Mucosa of gallbladder (tissue), 1 donor: Measurements from ENCODE around the gene NME7. TPM values are rescaled to one million over a fixed set of nuclear protein-coding genes. Genes with fewer than 3 reads are reported as not detected.
"Not testable (repeated sequence)": the region's sequence is repeated elsewhere in the genome, so short reads cannot be mapped to it uniquely, and the experiment has no call there.

ENCODE experiments used
- DNase-seq: peaks from one replicate; pipeline ENCODE4 v3.0.0-alpha.2; 2020; ENCODE audit warnings: low spot score
- total RNA-seq: library from RNA; stranded (reverse); gene quantifications from one replicate; pipeline ENCODE4 v1.2.1, GENCODE V29; 2021
- donor health status: DM: no; HTN: no; CAD: no.

Gene NME7
- total RNA-seq, 1 donor from 2014 or later, result 18.0 TPM

DNA sequence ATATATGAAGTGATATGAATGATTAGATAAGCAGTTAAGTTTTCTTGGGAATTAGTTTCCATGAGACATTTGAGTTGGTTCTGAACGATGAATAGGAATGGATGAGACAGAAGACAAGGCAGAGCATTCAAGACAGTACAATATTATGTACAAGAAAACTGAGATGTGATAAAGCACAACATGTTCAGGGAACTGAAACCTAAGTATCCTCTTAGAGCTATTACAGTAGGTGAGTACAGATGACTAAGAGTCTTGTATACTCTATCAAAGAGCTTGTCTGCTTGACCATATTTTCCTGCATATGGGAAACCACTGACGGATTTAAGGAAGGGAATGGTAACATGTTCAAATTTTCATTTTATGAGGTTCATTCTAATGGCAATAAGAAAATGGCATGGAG, 61.6 kb downstream of the NME7 start:
- no peak for DNase-seq

DNA sequence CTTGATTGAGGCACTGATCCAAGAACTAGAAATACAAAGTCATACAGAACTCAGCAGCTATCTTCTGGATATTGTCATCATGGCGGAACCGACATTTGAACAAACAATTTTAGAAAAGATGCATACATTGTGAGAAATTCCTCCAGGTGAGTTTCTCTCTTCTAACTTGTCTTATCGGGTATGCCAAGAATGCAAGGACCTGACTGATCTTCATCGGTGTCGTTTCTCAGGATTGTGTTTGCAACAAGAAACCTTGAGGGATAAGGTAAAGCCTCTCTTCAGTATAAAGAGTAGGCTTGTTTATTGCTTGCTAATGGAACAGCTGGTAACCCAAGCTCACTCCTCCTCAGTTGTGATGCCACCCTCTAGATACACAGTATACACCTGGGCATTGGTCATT, 62.2 kb downstream of the NME7 start:
- no peak for DNase-seq

DNA sequence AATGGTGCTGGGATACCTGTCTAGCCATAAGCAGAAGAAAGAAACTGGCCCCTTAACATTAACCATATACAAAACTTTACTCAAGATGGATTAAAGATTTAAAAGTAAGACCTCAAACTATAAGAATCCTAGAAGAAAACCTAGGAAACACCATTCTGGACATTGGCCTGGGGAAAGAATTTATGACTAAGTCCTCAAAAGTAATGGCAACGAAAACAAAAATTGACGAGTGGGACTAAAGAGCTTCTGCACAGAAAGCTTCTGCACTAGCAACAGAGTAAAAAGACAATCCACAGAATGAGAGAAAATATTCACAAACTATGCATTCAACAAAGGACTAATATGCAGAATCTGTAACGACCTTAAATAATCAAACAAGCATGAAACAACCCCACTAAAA, 66.7 kb downstream of the NME7 start:
- DNase-seq, result no peak

DNA sequence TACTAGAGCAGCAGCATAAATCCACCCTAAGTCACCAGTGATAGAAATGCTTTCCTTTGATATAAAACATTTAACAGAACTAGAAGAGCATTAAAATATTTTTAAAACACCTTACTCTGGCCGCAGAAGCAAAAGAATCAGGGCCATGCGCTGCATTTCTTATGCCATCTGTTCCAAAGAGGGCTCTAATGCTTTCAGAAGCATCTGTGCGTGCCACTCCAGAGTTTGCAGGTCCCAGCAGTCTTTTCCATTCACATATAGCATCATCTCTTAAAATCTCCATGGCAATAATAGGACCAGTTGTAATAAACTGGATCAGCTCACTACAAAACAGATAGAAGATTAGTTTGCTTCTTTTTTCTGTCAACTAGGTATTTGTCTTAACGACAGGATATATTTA, 69.2 kb downstream of the NME7 start:
- DNase-seq, result no peak

DNA sequence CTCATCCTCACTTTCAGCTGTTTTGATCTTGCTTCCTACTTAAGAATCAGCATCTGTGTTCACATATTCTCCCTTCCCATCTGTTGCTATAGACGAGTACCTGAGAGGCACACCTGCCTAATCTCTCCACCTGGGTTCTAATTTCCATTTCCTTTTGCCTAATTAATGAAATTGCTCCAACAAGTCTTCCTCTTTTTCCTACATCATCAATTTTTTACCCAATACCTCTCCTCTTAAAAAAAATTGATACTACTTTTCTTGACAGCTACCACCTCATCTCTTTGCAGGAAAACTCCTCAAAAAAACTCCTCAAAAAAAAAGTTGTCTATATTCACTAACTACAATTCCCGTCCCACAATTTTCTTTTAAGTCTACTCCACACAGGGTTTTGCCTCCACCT, 71.8 kb downstream of the NME7 start:
- DNase-seq, result no peak

DNA sequence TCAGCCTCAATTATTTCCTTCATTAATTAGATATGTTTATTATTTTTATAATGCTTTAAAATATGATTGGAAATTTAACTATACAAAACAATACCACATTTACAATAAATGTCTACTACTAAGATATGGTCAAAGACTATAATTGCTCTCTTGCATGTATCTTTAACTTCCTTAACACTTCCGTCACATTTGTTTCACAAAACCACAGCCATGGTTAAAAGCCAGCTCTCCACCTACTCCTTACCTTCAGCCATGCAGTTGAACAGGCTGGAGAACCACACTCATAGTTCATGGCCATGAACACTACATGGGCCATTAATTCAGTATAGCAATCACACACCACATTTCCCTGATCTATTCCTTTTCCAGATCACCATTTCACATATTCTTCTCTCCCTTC, 72.2 kb downstream of the NME7 start:
- no peak for DNase-seq

DNA sequence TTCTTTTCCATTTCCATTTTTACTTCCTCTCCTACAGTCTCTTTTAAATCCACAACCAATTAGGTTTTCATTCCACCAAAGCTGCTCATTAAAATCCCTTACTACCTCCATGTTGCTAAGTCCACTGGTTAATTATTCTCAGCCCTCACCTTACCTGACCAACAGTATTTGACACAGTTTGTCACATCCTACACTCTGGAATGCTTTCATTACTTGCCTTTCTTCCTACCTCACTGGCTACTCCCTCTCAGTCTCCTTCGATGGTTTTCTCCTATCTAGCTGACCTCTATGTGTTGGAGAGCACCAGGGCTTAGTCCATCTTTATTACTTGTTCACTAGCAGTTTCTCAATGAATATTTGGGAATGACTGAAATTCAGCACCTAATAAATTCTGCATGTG, 78.6 kb downstream of the NME7 start:
- DNase-seq, result no peak

DNA sequence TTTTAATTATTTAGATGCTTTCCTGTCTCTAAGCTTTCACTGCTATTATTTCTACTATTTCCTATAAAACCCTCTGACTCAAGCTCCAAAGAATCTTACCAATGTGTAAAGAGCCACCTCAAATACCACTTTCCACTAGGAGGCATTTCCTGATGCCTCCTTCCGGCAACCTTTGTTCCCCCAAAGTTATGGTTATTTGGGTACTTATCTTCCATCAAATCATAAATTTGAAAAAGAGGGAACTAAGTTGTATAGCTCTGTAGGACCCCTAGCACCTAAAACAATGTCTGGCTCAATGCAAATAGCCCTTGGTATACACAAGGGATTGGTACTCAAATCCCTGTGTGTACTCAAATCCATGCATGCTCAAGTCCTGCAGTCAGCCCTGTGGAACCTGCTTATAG, 79.6 kb downstream of the NME7 start:
- no peak for DNase-seq

DNA sequence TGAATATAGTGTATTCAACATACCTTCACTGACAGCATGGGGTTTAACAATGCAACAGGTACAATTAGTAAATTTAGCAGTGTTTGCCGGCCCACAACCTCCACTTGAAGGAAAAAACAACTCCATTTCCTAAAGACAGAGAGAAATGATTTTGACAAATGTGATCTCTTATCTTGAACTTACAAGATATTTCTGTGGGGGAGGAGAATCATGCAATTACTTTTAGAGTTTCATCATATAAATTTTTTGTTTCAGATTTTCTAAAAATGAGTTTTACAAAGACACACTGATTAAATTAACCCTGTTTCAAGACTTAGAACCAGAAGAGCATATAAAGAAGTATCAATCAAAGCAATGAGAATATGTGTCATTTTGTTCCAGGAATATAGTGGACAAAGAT, 80.3 kb downstream of the NME7 start:
- DNase-seq, result no peak

DNA sequence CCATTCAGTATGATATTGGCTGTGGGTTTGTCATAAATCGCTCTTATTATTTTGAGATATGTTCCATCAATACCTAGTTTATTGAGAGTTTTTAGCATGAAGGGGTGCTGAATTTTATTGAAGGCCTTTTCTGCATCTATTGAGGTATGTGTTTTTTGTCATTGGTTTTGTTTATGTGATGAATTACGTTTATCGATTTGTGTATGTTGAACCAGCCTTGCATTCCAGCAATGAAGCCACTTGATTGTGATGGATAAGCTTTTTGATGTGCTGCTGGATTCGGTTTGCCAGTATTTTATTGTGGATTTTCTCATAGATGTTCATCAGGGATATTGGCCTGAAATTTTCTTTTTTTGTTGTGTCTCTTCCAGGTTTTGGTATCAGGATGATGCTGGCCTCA, 86.0 kb downstream of the NME7 start:
- not testable (repeated sequence) for DNase-seq

DNA sequence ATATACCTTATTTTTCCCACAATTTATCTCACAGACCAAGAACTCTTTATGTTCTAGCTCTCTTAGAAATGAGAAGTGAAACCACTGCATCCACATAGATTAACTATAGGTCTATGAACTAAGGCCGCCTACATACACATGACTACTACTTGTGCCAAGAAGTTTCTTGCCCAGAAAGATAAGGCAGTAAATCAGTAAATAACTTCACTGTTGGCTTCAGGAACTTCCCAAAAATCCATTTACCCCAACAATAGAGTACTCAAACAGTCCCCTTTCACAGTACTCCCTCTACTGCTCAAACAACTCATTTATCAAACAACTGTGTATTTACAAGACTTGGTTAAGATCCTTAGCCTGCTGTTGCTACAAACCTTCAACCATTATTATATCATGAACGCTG, 96.5 kb downstream of the NME7 start:
- no peak for DNase-seq

DNA sequence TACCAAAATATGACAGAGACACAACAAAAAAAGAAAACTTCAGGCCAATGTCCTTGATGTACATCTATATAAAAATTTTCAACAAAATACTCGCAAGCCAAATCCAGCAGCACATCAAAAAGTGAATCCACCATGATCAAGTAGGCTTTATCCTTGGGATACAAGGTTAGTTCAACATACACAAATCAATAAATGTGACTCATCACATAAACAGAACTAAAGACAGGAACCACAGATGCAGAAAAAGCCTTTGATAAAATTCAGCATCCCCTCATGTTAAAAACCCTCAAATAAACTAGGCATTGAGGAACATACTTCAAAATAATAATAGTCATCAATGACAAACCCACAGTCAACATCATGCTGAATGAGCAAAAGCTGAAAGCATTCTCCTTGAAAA, 101.5 kb downstream of the NME7 start:
- DNase-seq, result no peak

DNA sequence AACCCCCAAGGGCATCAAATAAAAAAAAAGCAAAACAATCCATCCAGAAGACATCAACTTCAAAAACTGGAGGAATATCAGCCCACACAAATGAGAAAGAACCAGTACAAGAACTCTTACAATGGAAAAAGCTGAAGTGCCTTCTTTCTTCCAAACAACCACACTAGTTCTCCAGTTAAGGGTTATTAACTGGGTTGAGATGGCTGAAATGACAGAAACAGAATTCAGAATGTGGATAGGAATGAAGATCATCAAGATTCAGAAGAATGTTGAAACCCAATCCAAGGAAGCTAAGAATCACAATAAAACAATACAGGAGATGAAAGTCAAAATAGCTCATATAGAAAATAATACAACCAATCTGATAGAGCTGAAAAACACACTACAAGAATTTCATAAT, 104.5 kb downstream of the NME7 start:
- no peak for DNase-seq

DNA sequence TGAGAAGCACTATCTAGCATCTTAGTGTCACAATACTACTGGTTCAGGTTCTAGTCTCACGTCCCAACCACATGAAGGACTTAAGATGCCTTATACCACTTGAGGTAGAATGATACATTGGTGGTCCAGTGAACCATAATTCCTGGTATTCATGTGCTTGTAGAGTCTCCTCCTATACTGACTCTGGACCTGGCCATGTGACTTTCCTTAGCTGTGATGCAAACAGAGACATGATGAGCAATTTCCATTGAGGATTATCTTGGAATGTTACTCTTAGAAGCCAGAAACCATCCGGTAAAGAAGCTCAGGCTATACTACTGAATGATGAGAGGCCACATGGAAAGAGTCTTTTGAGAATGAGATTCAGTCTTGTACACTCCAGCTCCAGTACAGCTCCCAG, 105.7 kb downstream of the NME7 start:
- DNase-seq, result no peak

DNA sequence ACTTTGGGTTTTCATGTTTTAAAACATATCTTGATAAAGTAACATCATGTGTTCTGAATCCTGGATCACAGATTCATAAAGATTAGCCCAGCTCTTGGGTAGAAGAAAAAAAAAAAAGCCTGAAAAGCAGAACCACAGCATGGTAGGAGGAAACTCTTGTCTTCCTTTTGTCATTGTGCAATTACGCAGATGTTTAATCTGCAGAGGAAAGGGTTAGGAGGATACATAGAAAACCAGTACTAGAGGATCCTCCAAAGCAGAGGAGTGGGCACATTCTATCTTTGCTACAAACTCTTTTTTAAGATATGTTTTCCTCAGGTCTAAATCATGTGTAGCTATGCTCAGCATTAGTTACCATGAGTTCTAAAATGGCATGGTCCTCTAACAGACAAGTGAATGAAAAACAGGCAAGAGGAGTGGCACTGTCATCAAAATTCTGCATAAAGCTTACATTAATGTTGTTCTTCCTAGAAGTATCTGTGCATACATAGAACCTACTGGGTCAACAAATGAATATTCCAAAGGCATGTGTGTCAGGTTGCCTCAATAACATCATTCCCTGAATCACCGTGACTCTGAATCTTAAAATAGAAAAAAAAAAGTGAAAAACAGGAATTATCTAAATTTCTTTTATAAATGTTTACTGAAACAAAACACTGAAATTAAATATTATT, 107.0 kb downstream of the NME7 start:
- DNase-seq, result no peak

DNA sequence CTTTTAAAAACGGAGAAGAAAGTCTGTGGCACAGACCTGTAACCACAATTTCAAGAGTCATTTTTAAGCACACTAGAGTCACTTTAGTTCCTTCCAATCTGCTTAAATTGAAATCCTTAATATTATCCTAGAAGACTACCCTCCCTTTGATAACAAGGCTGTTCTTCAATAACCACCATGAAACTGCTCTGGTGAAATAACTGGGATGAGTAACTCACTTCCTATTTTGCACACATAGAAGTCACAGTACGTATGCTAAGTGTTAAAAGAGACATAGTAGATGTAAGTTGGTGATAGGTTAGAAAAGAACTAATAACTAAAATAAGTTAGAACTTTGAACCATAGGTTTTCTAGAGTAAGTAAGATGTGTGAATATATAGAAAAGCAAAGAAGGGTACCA, 107.8 kb downstream of the NME7 start:
- no peak for DNase-seq

DNA sequence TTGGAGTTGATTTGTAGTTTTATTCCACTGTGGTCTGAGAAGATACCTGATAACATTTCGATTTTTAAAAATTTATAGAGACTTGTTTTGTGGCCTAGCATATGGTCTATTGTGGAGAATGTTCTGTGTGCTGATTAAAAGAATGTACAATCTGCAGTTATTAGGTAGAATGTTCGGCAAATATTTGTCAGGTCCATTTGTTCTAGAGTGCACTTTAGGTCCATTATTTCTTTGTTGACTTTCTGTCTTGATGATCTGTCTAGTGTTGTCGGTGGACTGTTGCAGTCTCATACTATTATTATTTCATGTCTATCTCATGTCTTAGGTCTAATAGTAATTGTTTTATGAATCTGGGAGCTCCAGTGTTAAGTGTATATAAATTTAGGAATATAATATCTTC, 116.8 kb downstream of the NME7 start:
- DNase-seq, result no peak

DNA sequence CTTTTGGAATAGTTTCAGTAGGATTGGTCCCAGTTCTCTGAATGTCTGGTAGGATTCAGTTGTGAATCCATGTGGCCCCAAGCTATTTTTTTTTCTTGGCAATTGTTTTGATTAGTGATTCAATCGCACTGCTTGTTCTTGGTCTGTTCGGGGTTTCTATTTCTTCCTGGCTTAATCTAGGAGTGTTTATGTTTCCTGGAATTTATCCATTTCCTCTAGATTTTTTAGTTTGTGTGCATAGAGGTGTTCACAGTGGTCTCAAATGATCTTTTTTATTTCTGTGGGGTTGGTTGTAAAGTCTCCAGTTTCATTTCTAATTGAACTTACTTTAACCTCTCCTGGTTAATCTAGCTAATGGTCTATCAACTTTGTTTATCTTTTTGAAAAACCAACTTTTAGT, 117.6 kb downstream of the NME7 start:
- no peak for DNase-seq

DNA sequence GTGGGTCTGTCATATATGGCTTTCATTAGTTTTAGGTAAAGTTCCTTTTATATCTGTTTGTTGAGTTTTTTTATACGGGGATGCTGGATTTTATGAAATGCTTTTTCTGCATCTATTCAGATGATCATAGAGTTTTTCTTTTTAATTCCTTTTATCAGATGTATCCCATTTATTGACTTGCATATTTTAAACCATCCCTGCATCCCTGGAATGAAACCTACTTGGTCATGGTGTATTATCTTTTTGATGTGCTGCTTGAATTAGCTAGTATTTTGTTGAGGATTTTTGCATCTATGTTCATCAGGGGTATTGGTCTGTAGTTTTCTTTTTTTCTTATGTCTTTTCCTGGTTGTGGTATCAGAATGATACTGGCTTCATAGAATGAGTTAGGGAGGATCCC, 118.0 kb downstream of the NME7 start:
- DNase-seq, result no peak

DNA sequence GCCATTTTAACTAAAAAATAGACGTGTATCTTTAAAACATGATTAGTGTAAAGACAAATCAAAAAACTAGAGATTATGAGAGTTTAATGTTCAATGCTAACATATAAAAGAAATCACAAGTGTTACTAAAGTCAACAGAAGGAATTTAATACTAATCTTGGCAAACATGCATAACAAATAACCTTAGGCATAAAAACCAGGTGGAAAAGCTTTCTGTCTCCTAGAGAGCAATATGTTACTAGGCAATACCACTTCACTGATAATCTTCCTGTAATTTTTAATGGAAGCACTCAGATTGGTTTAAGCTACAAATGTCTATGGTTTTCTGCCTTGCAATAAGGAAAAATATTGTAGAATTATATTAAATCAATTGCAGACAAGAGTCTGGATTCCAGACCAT, 121.9 kb downstream of the NME7 start:
- DNase-seq, result no peak

DNA sequence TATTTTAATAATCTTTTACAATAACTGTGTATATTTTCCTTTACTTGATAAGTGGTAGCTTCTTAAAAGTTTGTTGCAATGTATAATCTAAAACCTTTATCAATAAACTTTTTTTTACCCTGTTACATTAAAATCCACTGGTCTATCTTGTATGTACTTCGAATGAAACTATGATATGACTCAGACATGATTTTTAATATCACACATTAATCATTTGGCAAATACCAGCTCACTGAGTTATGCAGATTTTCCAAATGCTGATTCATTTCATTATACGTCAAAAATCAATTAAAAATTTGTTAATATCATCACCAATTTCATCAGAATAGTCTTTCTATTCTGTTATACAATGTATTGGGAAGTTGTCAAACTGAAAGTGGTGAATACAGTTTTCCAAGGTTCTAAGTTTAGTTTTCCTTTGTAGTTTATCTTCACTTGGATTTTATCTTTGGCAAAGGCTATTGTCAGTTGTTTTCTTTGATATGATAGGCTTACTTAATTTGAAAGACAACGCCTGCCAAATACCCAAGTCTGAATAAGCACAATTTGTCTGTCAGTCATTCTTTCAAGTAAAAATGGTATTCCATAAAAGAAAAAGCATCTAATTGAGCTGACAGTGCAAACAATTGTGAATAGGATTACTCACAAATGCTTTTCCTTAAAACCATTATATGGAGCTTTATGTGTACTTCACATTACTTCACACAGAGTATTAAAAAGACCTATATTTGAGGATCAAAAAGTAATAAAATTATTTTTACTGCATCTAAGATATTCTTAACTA, 127.0 kb downstream of the NME7 start:
- DNase-seq, result no peak

DNA sequence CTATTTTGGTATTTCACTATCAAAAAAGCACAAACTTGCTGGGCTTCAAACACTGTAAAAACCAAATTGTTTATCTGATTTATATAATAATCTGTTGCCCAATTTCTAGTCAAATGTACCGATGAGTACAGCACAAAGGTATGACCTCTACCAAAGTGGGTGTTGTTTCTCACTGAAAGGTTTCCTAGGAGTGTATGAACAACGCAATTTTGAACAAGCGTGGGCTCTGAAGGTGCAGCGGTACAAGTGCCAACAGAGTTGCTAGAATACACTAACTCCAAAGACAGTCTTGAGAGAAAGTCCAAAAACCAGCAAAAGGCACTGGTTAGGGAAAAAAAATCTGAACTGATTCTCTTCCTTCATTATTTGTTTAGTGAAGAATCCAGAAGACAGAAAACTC, 130.7 kb downstream of the NME7 start:
- DNase-seq, result no peak

DNA sequence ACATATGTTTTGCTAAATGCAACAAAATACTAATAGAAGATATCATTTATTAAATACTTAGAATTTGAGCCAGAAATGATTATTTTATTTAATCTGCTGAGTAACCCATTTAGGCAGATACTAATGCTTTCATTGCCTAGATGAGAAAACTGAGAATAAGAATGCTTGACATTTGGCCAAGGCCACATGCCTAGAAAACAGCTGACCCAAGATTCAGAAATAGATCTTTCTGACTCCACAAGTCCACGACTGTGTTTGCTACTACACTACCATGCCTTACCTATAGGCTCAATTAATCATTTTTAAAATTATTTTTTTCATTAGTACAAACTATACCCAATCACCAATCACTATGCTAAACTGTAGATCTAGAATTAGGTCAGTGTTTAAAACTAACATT, 131.5 kb downstream of the NME7 start:
- no peak for DNase-seq

DNA sequence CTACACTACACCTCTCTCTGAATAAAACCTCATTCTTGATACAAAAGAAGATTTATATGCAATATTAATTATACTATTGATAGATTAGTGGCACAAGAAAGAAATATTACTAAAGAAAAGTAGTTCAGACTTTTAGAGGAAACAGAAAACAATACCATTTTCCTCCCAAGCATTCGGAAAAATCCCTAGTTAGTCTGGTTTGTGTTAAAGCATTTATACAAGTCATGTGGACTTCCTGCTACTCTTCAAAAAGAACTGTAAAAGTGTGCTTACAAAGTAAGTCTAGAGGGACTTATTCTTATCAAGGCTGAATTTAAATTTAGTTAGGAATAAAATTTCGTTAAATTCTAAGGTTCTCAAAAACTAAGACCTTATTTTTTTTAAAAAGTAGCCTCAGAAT, 132.0 kb downstream of the NME7 start:
- no peak for DNase-seq
